MCF 10A (cell line): Measurements from ENCODE around the gene RYR1. TPM values are rescaled to one million over a fixed set of nuclear protein-coding genes. Genes with fewer than 3 reads are reported as not detected.

Experiments
- BruUV-seq: library from RNA; stranded (reverse); fragments of 400-500 nt; replicated peaks from 2 replicates; lab custom pipeline; 2021; lab: Mats Ljungman, UMichigan
- CTCF ChIA-PET: fragments of 300-600 bp; sonication (Branson Sonifier 250); formaldehyde crosslinking; extraction: SDS; loops from one replicate; lab custom pipeline; 2021; ENCODE audit warnings: antibody characterized with exemption, inconsistent platforms; lab: Yijun Ruan, JAX
- POLR2A ChIA-PET: fragments of 300-600, 350-650 bp; sonication (Branson Sonifier 250); formaldehyde crosslinking; extraction: SDS; loops from one replicate; lab custom pipeline; 2020; ENCODE audit warnings: antibody characterized with exemption, inconsistent platforms; lab: Yijun Ruan, JAX
- DNase-seq: peaks from one replicate; pipeline ENCODE4 v3.0.0-alpha.2; 2018; ENCODE audit not compliant: unreplicated experiment
- H3K27ac Mint-ChIP-seq: one replicate; pipeline ENCODE4 v1.8.0; 2022; ENCODE audit warnings: mild to moderate bottlenecking, low read depth, mixed read lengths; ENCODE audit not compliant: unreplicated experiment
- H3K27me3 Mint-ChIP-seq: one replicate; pipeline ENCODE4 v1.8.0; 2022; ENCODE audit warnings: mixed read lengths; ENCODE audit not compliant: insufficient read depth, unreplicated experiment
- H3K36me3 Mint-ChIP-seq: one replicate; pipeline ENCODE4 v1.8.0; 2022; ENCODE audit warnings: mild to moderate bottlenecking, moderate library complexity, mixed read lengths; ENCODE audit not compliant: insufficient read depth, unreplicated experiment
- H3K4me1 Mint-ChIP-seq: one replicate; pipeline ENCODE4 v1.8.0; 2022; ENCODE audit warnings: mixed read lengths; ENCODE audit not compliant: insufficient read depth, unreplicated experiment
- H3K4me3 Mint-ChIP-seq: one replicate; pipeline ENCODE4 v1.8.0; 2022; ENCODE audit warnings: mild to moderate bottlenecking, moderate library complexity, mixed read lengths; ENCODE audit not compliant: unreplicated experiment
- H3K9me3 Mint-ChIP-seq: one replicate; pipeline ENCODE4 v1.8.0; 2022; ENCODE audit warnings: mixed read lengths; ENCODE audit not compliant: unreplicated experiment
- CTCF ChIP-seq: fragments of 200-600 bp; IDR thresholded peaks from one replicate; pipeline ENCODE4 v1.8.0; 2022; ENCODE audit warnings: antibody characterized with exemption, mild to moderate bottlenecking; ENCODE audit not compliant: unreplicated experiment
- intact Hi-C: fragments of 100-400 bp; cut with micrococcal nuclease; formaldehyde crosslinking; loops from 2 replicates; pipeline ENCODE4 v1.14.1; 2022
- total RNA-seq: library from RNA; stranded (reverse); gene quantifications from 2 replicates; pipeline ENCODE4 v1.2.3, GENCODE V29; 2022

RYR1 gene
- total RNA-seq, 1 experiment from 2014 or later, result 0.28 TPM

DNA sequence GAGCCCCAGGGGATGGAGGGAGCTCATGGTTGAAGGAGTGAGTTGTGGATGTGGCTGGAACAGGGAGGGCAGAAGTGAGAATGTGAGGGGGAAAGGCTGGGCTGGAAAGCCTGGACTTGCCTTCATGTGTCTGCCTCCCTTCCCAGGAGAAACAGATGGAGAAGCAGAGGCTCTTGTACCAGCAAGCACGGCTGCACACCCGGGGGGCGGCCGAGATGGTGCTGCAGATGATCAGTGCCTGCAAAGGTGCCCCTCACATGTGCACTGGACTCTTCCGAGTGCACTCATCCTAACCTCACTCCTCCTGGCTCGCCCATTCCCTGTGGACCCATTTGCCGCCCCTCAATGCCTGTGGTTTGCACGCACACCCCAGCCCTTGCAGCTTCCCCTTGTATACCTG lies 101.1 kb downstream of the RYR1 start:
- no peak for TF ChIP-seq CTCF
- Mint-ChIP-seq H3K4me3 (no peak overlapping the region), H3K9me3 (peaks cover 15% of the 10 kb centered on the region), H3K27me3 (no peaks in the 10 kb centered on the region), H3K4me1 (peaks cover 5% of the 10 kb centered on the region), H3K27ac (no peak overlapping the region), H3K36me3 (peaks cover 7% of the 10 kb centered on the region)
- BruUV-seq, result no TSS peak
- intact Hi-C loops, result no loop called here
- ChIA-PET POLR2A (interaction anchor here (0.7 kb wide), 1 partner anchor 84 kb away, joined by 3 read pairs; no protein-coding TSS in a partner anchor), CTCF (no interaction called here)
- no peak for DNase-seq

- intact Hi-C loops, result no loop called here
- DNase-seq, result no peak
- ChIA-PET CTCF (interaction anchor here (0.8 kb wide), 1 partner anchor 99 kb away, joined by 6 read pairs; no protein-coding TSS in a partner anchor), POLR2A (interaction anchor here (0.7 kb wide), 1 partner anchor 83 kb away, joined by 3 read pairs; no protein-coding TSS in a partner anchor)
- peaks cover 5% of the 10 kb centered on the region for H3K4me1 Mint-ChIP-seq
- peaks cover 7% of the 10 kb centered on the region for H3K36me3 Mint-ChIP-seq
- no peak overlapping the region for H3K27ac Mint-ChIP-seq
- H3K4me3 Mint-ChIP-seq, result no peak overlapping the region
- peaks cover 15% of the 10 kb centered on the region for H3K9me3 Mint-ChIP-seq
- no peaks in the 10 kb centered on the region for H3K27me3 Mint-ChIP-seq
- no peak for TF ChIP-seq CTCF
- BruUV-seq, result no TSS peak
These were observed 101.7 kb downstream of the RYR1 start for GRCh38 chr19:38535212-38535611.

GRCh38 chr19:38537071-38537936 lies 103.8 kb downstream of the RYR1 start:
- peaks cover 7% of the 10 kb centered on the region for H3K36me3 Mint-ChIP-seq
- no peak for TF ChIP-seq CTCF
- peaks cover 15% of the 10 kb centered on the region for H3K9me3 Mint-ChIP-seq
- no TSS peak for BruUV-seq
- intact Hi-C loops, result no loop called here
- no peak overlapping the region for H3K4me3 Mint-ChIP-seq
- CTCF ChIA-PET, result no interaction called here
- no peak for DNase-seq
- POLR2A ChIA-PET, result no interaction called here
- H3K4me1 Mint-ChIP-seq, result peaks cover 5% of the 10 kb centered on the region
- no peak overlapping the region for H3K27ac Mint-ChIP-seq
- H3K27me3 Mint-ChIP-seq, result no peaks in the 10 kb centered on the region

DNA sequence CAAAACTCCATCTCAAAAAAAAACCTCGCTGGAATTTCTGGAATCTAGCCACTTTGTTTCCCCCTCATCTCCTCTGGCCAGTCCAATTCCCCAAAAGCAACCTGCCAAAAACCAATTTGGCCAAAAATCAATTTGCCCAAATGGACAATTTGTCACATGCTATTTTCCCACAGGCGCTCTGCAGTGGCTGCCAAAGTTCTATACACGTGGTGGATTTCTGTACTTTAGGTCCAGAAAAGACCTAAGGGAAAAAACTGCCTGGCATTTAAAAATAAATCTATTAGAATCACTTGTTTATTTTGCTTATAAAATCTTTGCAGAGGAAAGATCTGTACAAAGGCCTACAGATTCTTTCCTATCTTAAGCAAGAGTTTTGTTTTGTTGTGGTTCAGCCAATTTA lies 104.9 kb downstream of the RYR1 start:
- no peak for TF ChIP-seq CTCF
- no peak for DNase-seq
- peaks cover 5% of the 10 kb centered on the region for H3K4me1 Mint-ChIP-seq
- H3K9me3 Mint-ChIP-seq, result peaks cover 15% of the 10 kb centered on the region
- no TSS peak for BruUV-seq
- no peak overlapping the region for H3K27ac Mint-ChIP-seq
- CTCF ChIA-PET, result no interaction called here
- POLR2A ChIA-PET, result interaction anchor here (0.9 kb wide), 1 partner anchor 23 kb away, joined by 3 read pairs; no protein-coding TSS in a partner anchor
- H3K4me3 Mint-ChIP-seq, result no peak overlapping the region
- peaks cover 7% of the 10 kb centered on the region for H3K36me3 Mint-ChIP-seq
- intact Hi-C loops, result no loop called here
- H3K27me3 Mint-ChIP-seq, result no peaks in the 10 kb centered on the region
